Stomach (tissue), 9 donors: ENCODE measurements around the gene OR10H4. TPM values are rescaled to one million over a fixed set of nuclear protein-coding genes. Genes with fewer than 3 reads are reported as not detected.

Experiments
- DNase-seq, 2 donors: peaks; one replicate each; pipeline versions ENCODE4 v3.0.0 to v3.0.0-alpha.2; 2013 to 2019
- H3K27ac ChIP-seq, 5 donors: fragments of 200-600 bp in 4 of 5; sonication (generic) in 4 of 5; one replicate each; pipeline ENCODE4 v1.5.1; 2013 to 2019; ENCODE audit warnings: mild to moderate bottlenecking in 1 of 5, moderate library complexity in 1 of 5
- H3K27me3 ChIP-seq, 3 donors: fragments of 200-600 bp; sonication (generic); one replicate each; pipeline ENCODE4 v1.5.1; 2017 to 2019; ENCODE audit warnings: mixed run types in 1 of 3
- H3K36me3 ChIP-seq, 4 donors: fragments of 200-600 bp; sonication (generic); 1 replicate in 3 of 4; 2 replicates in 1 of 4; pipeline ENCODE4 v1.5.1; 2016 to 2019
- H3K4me1 ChIP-seq, 4 donors: fragments of 200-600 bp; sonication (generic); one replicate each; pipeline ENCODE4 v1.5.1; 2016 to 2019
- H3K4me3 ChIP-seq, 4 donors: fragments of 200-600 bp; sonication (generic) in 3 of 4; one replicate each; pipeline ENCODE4 v1.5.1; 2016 to 2019; ENCODE audit warnings: mild to moderate bottlenecking in 1 of 4
- H3K9me3 ChIP-seq, 4 donors: fragments of 200-600 bp; sonication (generic); one replicate each; pipeline ENCODE4 v1.5.1; 2016 to 2019
- EP300 ChIP-seq: sonication (generic); formaldehyde crosslinking; IDR thresholded peaks from one replicate; pipeline ENCODE4 v1.6.1; 2017; ENCODE audit warnings: antibody characterized with exemption
- POLR2A ChIP-seq, 4 donors: fragments of 450-650 bp; IDR thresholded peaks; one replicate each; pipeline ENCODE4 v1.6.1; 2016; ENCODE audit warnings: antibody characterized with exemption in 4 of 4, control low read depth in 2 of 4, mild to moderate bottlenecking in 1 of 4, moderate library complexity in 1 of 4
- POLR2AphosphoS5 ChIP-seq, 3 donors: sonication (generic); formaldehyde crosslinking; IDR thresholded peaks; one replicate each; pipeline ENCODE4 v1.6.1; 2016; ENCODE audit warnings: antibody characterized with exemption in 3 of 3
- WGBS, 5 donors: extraction: QIAGEN DNeasy Blood & Tissue Kit in 3 of 5; methylation state at CpG; one replicate each; pipeline versions ENCODE4 v1.1.5 to v1.1.7; 2013 to 2018; 5-methylcytosine and 5-hydroxymethylcytosine counted together
- intact Hi-C: fragments of 100-400 bp; cut with DNase I; formaldehyde crosslinking; loops from one replicate; pipeline ENCODE4 v1.15.1; 2023; ENCODE audit warnings: low total_unique reads
- polyA plus RNA-seq, 3 donors: library from polyadenylated mRNA; stranded (reverse); fragments of 200-250 nt; gene quantifications; one replicate each; pipeline ENCODE4 v1.2.3, GENCODE V29; 2013
- total RNA-seq, 5 donors: library from RNA; depleted of rRNA; stranded (reverse); fragments of >200 nt; gene quantifications; one replicate each; pipeline versions ENCODE4 v1.1.0 to v1.2.3, GENCODE V29; 2014 to 2016
- TF ChIP-seq, protein P1 (sequence below), 7 experiments: fragments of 450-650 bp in 4 of 7; fragments of 200-600 bp in 3 of 7; sonication (generic) in 3 of 7; IDR thresholded peaks; one replicate each; pipeline ENCODE4 v1.5.1; 2016 to 2019; ENCODE audit warnings: antibody characterized with exemption in 7 of 7, control low read depth in 2 of 7, mild to moderate bottlenecking in 1 of 7
- donor health status: healthy with polysubstance abuse.
- donor health status: Bipolar disorder and iron deficiency.
- donor health status: healthy.

The OR10H4 gene
- total and polyA plus RNA-seq, 8 donors, result not detected

DNA sequence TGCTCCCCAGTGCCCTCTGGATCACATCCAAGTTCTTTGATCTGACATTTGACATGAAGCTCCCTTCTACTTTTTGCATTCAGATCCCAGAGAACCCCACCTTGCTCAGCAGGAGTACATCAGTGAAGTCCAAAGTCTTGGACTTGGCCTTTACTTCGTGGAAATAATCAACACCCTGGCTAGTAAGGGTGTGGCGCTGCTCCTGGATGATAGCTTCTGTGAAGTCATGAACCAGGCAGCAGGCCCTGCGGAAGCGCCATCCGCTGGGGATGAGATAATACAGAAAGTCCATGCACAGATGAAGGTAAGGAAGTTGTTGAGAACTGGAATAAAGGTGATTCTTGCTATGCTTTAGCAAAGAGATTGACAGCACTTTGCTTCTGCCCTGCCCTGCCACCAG is 43.2 kb downstream of the OR10H4 start:
- Histone ChIP-seq H3K36me3 (no peaks in the 10 kb centered on the region), H3K27me3 (peaks cover 0 to 36% (median 5%) of the 10 kb centered on the region in 3 donors), H3K9me3 (peaks cover 0 to 7% (median 3%) of the 10 kb centered on the region in 4 donors), H3K4me1 (no peaks in the 10 kb centered on the region), H3K27ac (no peak overlapping the region), H3K4me3 (no peak overlapping the region)
- 61 to 74% (median 66%) methylated on average over 5 of the region's 5 CpGs for WGBS, 5 donors
- TF ChIP-seq POLR2AphosphoS5 (IDR thresholded peaks at IDR 0.05), result no peak
- TF ChIP-seq, protein P1, sequence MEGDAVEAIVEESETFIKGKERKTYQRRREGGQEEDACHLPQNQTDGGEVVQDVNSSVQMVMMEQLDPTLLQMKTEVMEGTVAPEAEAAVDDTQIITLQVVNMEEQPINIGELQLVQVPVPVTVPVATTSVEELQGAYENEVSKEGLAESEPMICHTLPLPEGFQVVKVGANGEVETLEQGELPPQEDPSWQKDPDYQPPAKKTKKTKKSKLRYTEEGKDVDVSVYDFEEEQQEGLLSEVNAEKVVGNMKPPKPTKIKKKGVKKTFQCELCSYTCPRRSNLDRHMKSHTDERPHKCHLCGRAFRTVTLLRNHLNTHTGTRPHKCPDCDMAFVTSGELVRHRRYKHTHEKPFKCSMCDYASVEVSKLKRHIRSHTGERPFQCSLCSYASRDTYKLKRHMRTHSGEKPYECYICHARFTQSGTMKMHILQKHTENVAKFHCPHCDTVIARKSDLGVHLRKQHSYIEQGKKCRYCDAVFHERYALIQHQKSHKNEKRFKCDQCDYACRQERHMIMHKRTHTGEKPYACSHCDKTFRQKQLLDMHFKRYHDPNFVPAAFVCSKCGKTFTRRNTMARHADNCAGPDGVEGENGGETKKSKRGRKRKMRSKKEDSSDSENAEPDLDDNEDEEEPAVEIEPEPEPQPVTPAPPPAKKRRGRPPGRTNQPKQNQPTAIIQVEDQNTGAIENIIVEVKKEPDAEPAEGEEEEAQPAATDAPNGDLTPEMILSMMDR (IDR thresholded peaks at IDR 0.05), result no peak
- TF ChIP-seq POLR2A (IDR thresholded peaks at IDR 0.05), result no peak
- TF ChIP-seq EP300, result no peak
- DNase-seq, result no peak
- intact Hi-C loops, result no loop called here

DNA sequence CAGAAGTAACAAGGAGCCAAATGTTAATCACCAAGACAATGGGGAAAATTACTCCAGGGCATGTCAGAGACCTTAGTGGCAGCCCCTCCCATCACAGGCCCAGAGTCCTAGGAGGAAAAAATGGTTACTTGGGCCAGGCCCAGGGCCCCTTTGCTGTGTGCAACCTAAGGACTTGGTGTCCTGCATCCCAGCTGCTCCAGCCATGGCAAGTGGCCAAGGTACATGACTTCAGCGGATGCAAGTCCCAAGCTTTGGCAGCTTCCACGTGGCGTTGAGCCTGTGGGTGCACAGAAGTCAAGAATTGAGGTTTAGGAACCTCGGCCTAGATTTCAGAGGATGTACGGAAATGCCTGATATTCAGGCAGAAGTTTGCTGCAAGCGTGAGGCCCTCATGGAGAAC is 46.7 kb downstream of the OR10H4 start:
- DNase-seq, result no peak
- no peaks in the 10 kb centered on the region for H3K36me3 ChIP-seq
- intact Hi-C loops, result no loop called here
- TF ChIP-seq EP300, result no peak
- no peak for TF ChIP-seq POLR2A (IDR thresholded peaks at IDR 0.05)
- TF ChIP-seq POLR2AphosphoS5 (IDR thresholded peaks at IDR 0.05), result no peak
- TF ChIP-seq, protein P1 (IDR thresholded peaks at IDR 0.05), result no peak
- WGBS, 5 donors, result 63 to 95% (median 70%) methylated on average over 3 to 6 of the region's 6 CpGs
- H3K4me1 ChIP-seq, result peaks cover 0 to 2% (median 0%) of the 10 kb centered on the region in 4 donors
- H3K4me3 ChIP-seq, result no peak overlapping the region
- peaks cover 0 to 6% (median 2%) of the 10 kb centered on the region in 4 donors for H3K9me3 ChIP-seq
- no peak overlapping the region for H3K27ac ChIP-seq
- peaks cover 0 to 11% (median 0%) of the 10 kb centered on the region in 3 donors for H3K27me3 ChIP-seq

DNA sequence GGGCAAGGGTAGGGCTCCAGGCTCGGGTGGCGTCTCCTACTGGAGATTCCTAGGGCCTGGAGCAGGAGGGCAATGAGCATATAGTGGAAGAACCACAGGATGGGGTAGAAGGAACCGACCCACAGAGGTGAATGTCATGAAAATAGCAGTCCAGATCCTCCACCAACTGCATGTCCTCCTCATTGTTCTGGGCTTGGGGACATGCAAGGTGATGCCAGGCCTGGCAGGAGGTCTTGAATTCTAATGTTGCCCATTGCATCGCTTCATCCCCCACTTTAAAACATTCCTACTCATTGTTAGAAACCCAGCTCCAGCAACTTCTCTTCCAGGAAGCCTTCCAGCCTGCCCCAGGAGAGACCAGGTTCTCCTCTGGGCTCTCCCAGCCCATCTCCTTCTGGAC is 49.4 kb downstream of the OR10H4 start:
- no peak for DNase-seq
- WGBS, 5 donors, result 71 to 80% (median 75%) methylated on average over 4 of the region's 4 CpGs
- Histone ChIP-seq H3K9me3 (peaks cover 0 to 6% (median 0%) of the 10 kb centered on the region in 4 donors), H3K27me3 (peaks cover 0 to under 1% (median 0%) of the 10 kb centered on the region in 3 donors), H3K27ac (no peak overlapping the region), H3K36me3 (no peaks in the 10 kb centered on the region), H3K4me3 (no peak overlapping the region), H3K4me1 (peaks cover 5 to 25% (median 13%) of the 10 kb centered on the region in 4 donors)
- no peak for TF ChIP-seq EP300
- TF ChIP-seq, protein P1 (IDR thresholded peaks at IDR 0.05), result no peak
- no peak for TF ChIP-seq POLR2A (IDR thresholded peaks at IDR 0.05)
- TF ChIP-seq POLR2AphosphoS5 (IDR thresholded peaks at IDR 0.05), result no peak
- intact Hi-C loops, result no loop called here

Other genes with a start within 250 kb of the OR10H4 start
- not detected for gene OR10H2, start 221.0 kb upstream of the OR10H4 start, total RNA-seq
- not detected for gene OR10H2, start 221.0 kb upstream of the OR10H4 start, polyA plus RNA-seq
- gene OR10H3, start 211.0 kb upstream of the OR10H4 start, total RNA-seq, result not detected
- not detected for gene OR10H3, start 211.0 kb upstream of the OR10H4 start, polyA plus RNA-seq
- gene OR10H5, start 161.3 kb upstream of the OR10H4 start, total RNA-seq, result not detected
- gene OR10H5, start 161.3 kb upstream of the OR10H4 start, polyA plus RNA-seq, result not detected
- gene OR10H1, start 133.3 kb upstream of the OR10H4 start, total RNA-seq, result not detected
- not detected for gene OR10H1, start 133.3 kb upstream of the OR10H4 start, polyA plus RNA-seq
- gene CYP4F2, start 50.9 kb upstream of the OR10H4 start, total RNA-seq, result 100 to 1,000 TPM in 1 of 5 donors, not detected in 4; 121 TPM
- gene CYP4F2, start 50.9 kb upstream of the OR10H4 start, polyA plus RNA-seq, result under 1 TPM in 1 of 3 donors, not detected in 2; 0.13 TPM
- gene CYP4F11, start 14.5 kb upstream of the OR10H4 start, total RNA-seq, result 10 to 100 TPM in 3 of 5 donors, under 1 TPM in 1, not detected in 1; 0.18 to 20.0 (median 13.4) TPM
- gene CYP4F11, start 14.5 kb upstream of the OR10H4 start, polyA plus RNA-seq, result 1 to 10 TPM in 1 of 3 donors, under 1 TPM in 2; 0.61 to 1.5 (median 0.85) TPM
- gene TPM4, start 127.5 kb downstream of the OR10H4 start, total RNA-seq, result 100 to 1,000 TPM; 167 to 609 (median 275) TPM
- gene TPM4, start 127.5 kb downstream of the OR10H4 start, polyA plus RNA-seq, result 100 to 1,000 TPM; 185 to 475 (median 427) TPM
- gene RAB8A, start 162.9 kb downstream of the OR10H4 start, total RNA-seq, result 10 to 100 TPM in 3 of 5 donors, 1 to 10 TPM in 2; 1.8 to 49.4 (median 11.2) TPM
- 10 to 100 TPM; 25.4 to 63.4 (median 39.4) TPM for gene RAB8A, start 162.9 kb downstream of the OR10H4 start, polyA plus RNA-seq
- gene HSH2D, start 194.7 kb downstream of the OR10H4 start, total RNA-seq, result 10 to 100 TPM in 3 of 5 donors, 1 to 10 TPM in 2; 6.2 to 24.5 (median 10.6) TPM
- 10 to 100 TPM in 1 of 3 donors, 1 to 10 TPM in 2; 8.2 to 17.7 (median 8.2) TPM for gene HSH2D, start 194.7 kb downstream of the OR10H4 start, polyA plus RNA-seq
- gene CIB3, start 224.5 kb downstream of the OR10H4 start, total RNA-seq, result not detected
- not detected for gene CIB3, start 224.5 kb downstream of the OR10H4 start, polyA plus RNA-seq
- 100 to 1,000 TPM in 2 of 5 donors, 10 to 100 TPM in 2, 1 to 10 TPM in 1; 8.2 to 175 (median 61.0) TPM for gene FAM32A, start 236.4 kb downstream of the OR10H4 start, total RNA-seq
- 100 to 1,000 TPM in 2 of 3 donors, 10 to 100 TPM in 1; 77.5 to 145 (median 102) TPM for gene FAM32A, start 236.4 kb downstream of the OR10H4 start, polyA plus RNA-seq
- gene AP1M1, start 248.9 kb downstream of the OR10H4 start, total RNA-seq, result 10 to 100 TPM in 4 of 5 donors, 1 to 10 TPM in 1; 2.0 to 92.4 (median 27.1) TPM
- 10 to 100 TPM; 24.2 to 32.8 (median 30.4) TPM for gene AP1M1, start 248.9 kb downstream of the OR10H4 start, polyA plus RNA-seq